ENCODE measurements around the gene KCNMA1. TPM values are rescaled to one million over a fixed set of nuclear protein-coding genes. Genes with fewer than 3 reads are reported as not detected.

The KCNMA1 gene
- total RNA-seq, 1 donor from 2014 or later, result 15.8 TPM

DNA sequence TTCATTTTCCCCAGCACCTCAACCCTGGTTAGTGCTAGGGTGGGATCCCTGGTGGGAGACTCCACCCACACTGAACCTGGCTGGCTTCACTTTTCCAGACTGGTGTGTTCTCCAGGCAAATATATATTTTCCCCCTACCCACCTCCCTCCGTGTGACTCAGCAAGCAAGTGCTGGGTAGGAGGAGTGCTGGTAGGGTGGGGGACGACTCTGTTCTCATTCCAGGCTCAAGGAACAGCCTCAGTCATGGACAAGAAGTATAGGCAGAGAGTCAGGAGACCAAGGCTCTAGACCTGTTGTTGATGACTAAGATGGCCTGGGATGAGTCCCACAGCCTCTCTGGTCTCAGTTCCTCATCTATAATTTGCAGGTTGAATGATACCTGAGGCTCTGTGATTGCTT, 328.1 kb downstream of the KCNMA1 start:
- H3K27me3 ChIP-seq (ENCODE audit: control insufficient read depth, insufficient read depth, low read length), result no peaks in the 10 kb centered on the region
- H3K4me3 ChIP-seq (ENCODE audit: low read depth, low read length), result no peak overlapping the region
- DNase-seq (ENCODE audit: low read depth), result no peak
- TF ChIP-seq CTCF (IDR thresholded peaks at IDR 0.05; ENCODE audit: insufficient read depth, low read length, severe bottlenecking), result no peak
- no peaks in the 10 kb centered on the region for H3K36me3 ChIP-seq (ENCODE audit: control insufficient read depth, insufficient read depth, low read length)
- no peak for FAIRE-seq

- no peaks in the 10 kb centered on the region for H3K36me3 ChIP-seq (ENCODE audit: control insufficient read depth, insufficient read depth, low read length)
- TF ChIP-seq CTCF (IDR thresholded peaks at IDR 0.05; ENCODE audit: insufficient read depth, low read length, severe bottlenecking), result no peak
- FAIRE-seq (no peak), DNase-seq (ENCODE audit: low read depth) (no peak)
- H3K4me3 ChIP-seq (ENCODE audit: low read depth, low read length), result no peak overlapping the region
- no peaks in the 10 kb centered on the region for H3K27me3 ChIP-seq (ENCODE audit: control insufficient read depth, insufficient read depth, low read length)
These were observed 328.5 kb downstream of the KCNMA1 start for GRCh38 chr10:77309092-77309491.

- FAIRE-seq (peak; percentile 81), DNase-seq (ENCODE audit: low read depth) (no peak)
- TF ChIP-seq CTCF (IDR thresholded peaks at IDR 0.05; ENCODE audit: insufficient read depth, low read length, severe bottlenecking), result no peak
- H3K36me3 ChIP-seq (ENCODE audit: control insufficient read depth, insufficient read depth, low read length), result no peaks in the 10 kb centered on the region
- H3K4me3 ChIP-seq (ENCODE audit: low read depth, low read length), result no peak overlapping the region
- no peaks in the 10 kb centered on the region for H3K27me3 ChIP-seq (ENCODE audit: control insufficient read depth, insufficient read depth, low read length)
These were observed 329.4 kb downstream of the KCNMA1 start for GRCh38 chr10:77308084-77308732.

DNA sequence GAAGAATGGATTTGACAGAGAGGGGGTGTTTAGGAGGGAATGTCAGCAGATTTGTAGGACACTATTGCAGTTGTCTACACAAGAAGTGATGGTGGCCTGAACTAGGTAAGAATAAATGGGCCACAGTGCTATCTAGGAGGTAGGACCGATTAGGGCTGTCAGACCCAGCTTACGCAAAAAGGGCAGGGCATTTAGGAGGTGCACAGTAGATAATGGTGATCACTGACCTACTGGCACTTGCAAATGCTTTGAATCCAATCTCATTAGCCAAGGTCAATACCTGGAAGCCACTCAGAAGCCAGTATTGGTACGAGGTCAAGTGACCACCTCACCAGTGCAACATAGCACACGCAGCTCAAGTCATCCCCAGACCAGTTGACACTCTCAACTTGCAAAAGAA, 330.9 kb downstream of the KCNMA1 start:
- DNase-seq (ENCODE audit: low read depth) (no peak), FAIRE-seq (peak; percentile 23)
- H3K36me3 ChIP-seq (ENCODE audit: control insufficient read depth, insufficient read depth, low read length), result no peaks in the 10 kb centered on the region
- TF ChIP-seq CTCF (IDR thresholded peaks at IDR 0.05; ENCODE audit: insufficient read depth, low read length, severe bottlenecking), result no peak
- H3K27me3 ChIP-seq (ENCODE audit: control insufficient read depth, insufficient read depth, low read length), result no peaks in the 10 kb centered on the region
- no peak overlapping the region for H3K4me3 ChIP-seq (ENCODE audit: low read depth, low read length)

GRCh38 chr10:77305650-77306632, 331.7 kb downstream of the KCNMA1 start:
- Histone ChIP-seq H3K4me3 (ENCODE audit: low read depth, low read length) (no peak overlapping the region), H3K36me3 (ENCODE audit: control insufficient read depth, insufficient read depth, low read length) (no peaks in the 10 kb centered on the region), H3K27me3 (ENCODE audit: control insufficient read depth, insufficient read depth, low read length) (no peaks in the 10 kb centered on the region)
- no peak for DNase-seq (ENCODE audit: low read depth)
- TF ChIP-seq CTCF (IDR thresholded peaks at IDR 0.05; ENCODE audit: insufficient read depth, low read length, severe bottlenecking), result no peak
- FAIRE-seq, result no peak

Measured in bronchial epithelial cell (primary cell).